IgD-negative memory B cell (primary cell): Measurements from ENCODE around the gene C1orf159. TPM values are rescaled to one million over a fixed set of nuclear protein-coding genes. Genes with fewer than 3 reads are reported as not detected.
"Not testable (repeated sequence)": the region's sequence is repeated elsewhere in the genome, so short reads cannot be mapped to it uniquely, and the experiment has no call there.

Experiments
- H3K27ac Mint-ChIP-seq, 3 donors: one replicate each; pipeline ENCODE4 v1.8.0; 2020 to 2022; ENCODE audit warnings: mild to moderate bottlenecking in 3 of 3, mixed read lengths in 3 of 3, moderate library complexity in 1 of 3
- H3K27me3 Mint-ChIP-seq: one replicate; pipeline ENCODE4 v1.8.0; 2021; ENCODE audit warnings: mixed read lengths
- H3K36me3 Mint-ChIP-seq: one replicate; pipeline ENCODE4 v1.8.0; 2020; ENCODE audit warnings: mild to moderate bottlenecking, mixed read lengths
- H3K4me1 Mint-ChIP-seq, 3 donors: one replicate each; pipeline ENCODE4 v1.8.0; 2020 to 2022; ENCODE audit warnings: mixed read lengths in 3 of 3, mild to moderate bottlenecking in 1 of 3
- H3K4me3 Mint-ChIP-seq, 4 donors: one replicate each; pipeline ENCODE4 v1.8.0; 2020 to 2022; ENCODE audit warnings: mild to moderate bottlenecking in 4 of 4, mixed read lengths in 4 of 4, moderate library complexity in 3 of 4
- H3K9me3 Mint-ChIP-seq, 3 donors: one replicate each; pipeline ENCODE4 v1.8.0; 2020 to 2021; ENCODE audit warnings: mixed read lengths in 3 of 3, mild to moderate bottlenecking in 1 of 3
- polyA plus RNA-seq: library from polyadenylated mRNA; unstranded; fragments of 300-500 nt; fragmentation: Illumina TruSeq; gene quantifications from one replicate; pipeline ENCODE4 v1.2.3, GENCODE V29; 2021

C1orf159 gene
- polyA plus RNA-seq, 1 donor from 2014 or later: 7.9 TPM

GRCh38 chr1:1156140-1157032 lies 40.5 kb upstream of the C1orf159 start:
- peaks cover 0 to 4% (median 1%) of the 10 kb centered on the region in 3 donors for H3K9me3 Mint-ChIP-seq
- peak overlapping the region in 2 of 3 donors; percentile 52 to 62 for H3K27ac Mint-ChIP-seq
- peaks cover 2% of the 10 kb centered on the region for H3K36me3 Mint-ChIP-seq
- peak overlapping the region; percentile 45 to 82 (median 64) for H3K4me3 Mint-ChIP-seq
- no peaks in the 10 kb centered on the region for H3K27me3 Mint-ChIP-seq
- peaks cover 0 to 10% (median 5%) of the 10 kb centered on the region in 3 donors for H3K4me1 Mint-ChIP-seq

GRCh38 chr1:1155258-1155657 lies 39.4 kb upstream of the C1orf159 start:
- H3K4me3 Mint-ChIP-seq: peak overlapping the region in 2 of 4 donors; percentile 16 to 72
- H3K9me3 Mint-ChIP-seq: peaks cover 0 to 4% (median 1%) of the 10 kb centered on the region in 3 donors
- H3K27ac Mint-ChIP-seq: peak overlapping the region in 2 of 3 donors; percentile 62 to 74
- H3K27me3 Mint-ChIP-seq: no peaks in the 10 kb centered on the region
- peaks cover 2% of the 10 kb centered on the region for H3K36me3 Mint-ChIP-seq
- peaks cover 0 to 10% (median 5%) of the 10 kb centered on the region in 3 donors for H3K4me1 Mint-ChIP-seq

- peaks cover 2% of the 10 kb centered on the region for H3K36me3 Mint-ChIP-seq
- peak overlapping the region; percentile 79 to 89 (median 85) for H3K27ac Mint-ChIP-seq
- no peaks in the 10 kb centered on the region for H3K27me3 Mint-ChIP-seq
- H3K9me3 Mint-ChIP-seq: peaks cover 0 to 4% (median 1%) of the 10 kb centered on the region in 3 donors
- H3K4me1 Mint-ChIP-seq: peaks cover 0 to 10% (median 5%) of the 10 kb centered on the region in 3 donors
- H3K4me3 Mint-ChIP-seq: peak overlapping the region in 1 of 4 donors; percentile 49
Observed at GRCh38 chr1:1153874-1154273, 38.0 kb upstream of the C1orf159 start.

- Mint-ChIP-seq H3K27ac (peak overlapping the region in 2 of 3 donors; percentile 80 to 85), H3K4me1 (peaks cover 0 to 10% (median 5%) of the 10 kb centered on the region in 3 donors)
- H3K9me3 Mint-ChIP-seq, H3K27me3 Mint-ChIP-seq, H3K36me3 Mint-ChIP-seq, H3K4me3 Mint-ChIP-seq: not testable (repeated sequence)
Observed at GRCh38 chr1:1153215-1153614, 37.3 kb upstream of the C1orf159 start.

- not testable (repeated sequence) for H3K9me3 Mint-ChIP-seq, H3K27me3 Mint-ChIP-seq, H3K36me3 Mint-ChIP-seq, H3K4me3 Mint-ChIP-seq
- H3K27ac Mint-ChIP-seq: peak overlapping the region in 2 of 3 donors; percentile 22 to 46
- H3K4me1 Mint-ChIP-seq: peaks cover 1 to 14% (median 5%) of the 10 kb centered on the region in 3 donors
Observed at GRCh38 chr1:1152431-1152830, 36.5 kb upstream of the C1orf159 start.

GRCh38 chr1:1151306-1151705 lies 35.4 kb upstream of the C1orf159 start:
- no peaks in the 10 kb centered on the region for H3K27me3 Mint-ChIP-seq
- H3K4me1 Mint-ChIP-seq: peaks cover 3 to 14% (median 6%) of the 10 kb centered on the region in 3 donors
- no peak overlapping the region for H3K27ac Mint-ChIP-seq
- no peak overlapping the region for H3K4me3 Mint-ChIP-seq
- peaks cover 2% of the 10 kb centered on the region for H3K36me3 Mint-ChIP-seq
- H3K9me3 Mint-ChIP-seq: peaks cover 0 to 4% (median 1%) of the 10 kb centered on the region in 3 donors

- H3K4me1 Mint-ChIP-seq: peaks cover 3 to 9% (median 7%) of the 10 kb centered on the region in 3 donors
- no peaks in the 10 kb centered on the region for H3K27me3 Mint-ChIP-seq
- H3K9me3 Mint-ChIP-seq: peaks cover 0 to 4% (median 1%) of the 10 kb centered on the region in 3 donors
- H3K36me3 Mint-ChIP-seq: peaks cover 2% of the 10 kb centered on the region
- no peak overlapping the region for H3K27ac Mint-ChIP-seq
- H3K4me3 Mint-ChIP-seq: no peak overlapping the region
Observed at GRCh38 chr1:1150100-1150499, 34.2 kb upstream of the C1orf159 start.

- Mint-ChIP-seq H3K36me3 (peaks cover 2% of the 10 kb centered on the region), H3K4me1 (peaks cover 3 to 8% (median 7%) of the 10 kb centered on the region in 3 donors), H3K9me3 (peaks cover 0 to 4% (median 0%) of the 10 kb centered on the region in 3 donors), H3K4me3 (peak overlapping the region in 2 of 4 donors; percentile 52 to 60), H3K27me3 (no peaks in the 10 kb centered on the region), H3K27ac (no peak overlapping the region)
Observed at GRCh38 chr1:1149416-1149815, 33.5 kb upstream of the C1orf159 start.

- Mint-ChIP-seq H3K9me3 (peaks cover 0 to 4% (median 0%) of the 10 kb centered on the region in 3 donors), H3K4me3 (no peak overlapping the region), H3K27me3 (no peaks in the 10 kb centered on the region), H3K27ac (no peak overlapping the region), H3K36me3 (peaks cover 2% of the 10 kb centered on the region), H3K4me1 (peaks cover 10 to 13% (median 10%) of the 10 kb centered on the region in 3 donors)
Observed at GRCh38 chr1:1148569-1148968, 32.7 kb upstream of the C1orf159 start.

GRCh38 chr1:1148061-1148460 lies 32.2 kb upstream of the C1orf159 start:
- Mint-ChIP-seq H3K9me3 (peaks cover 0 to 4% (median 0%) of the 10 kb centered on the region in 3 donors), H3K4me3 (no peak overlapping the region), H3K27ac (no peak overlapping the region), H3K27me3 (no peaks in the 10 kb centered on the region), H3K36me3 (peaks cover 2% of the 10 kb centered on the region), H3K4me1 (peaks cover 10 to 18% (median 11%) of the 10 kb centered on the region in 3 donors)

GRCh38 chr1:1146596-1146995 lies 30.7 kb upstream of the C1orf159 start:
- H3K27ac Mint-ChIP-seq: peak overlapping the region in 1 of 3 donors; percentile 21
- H3K4me1 Mint-ChIP-seq: peaks cover 10 to 18% (median 13%) of the 10 kb centered on the region in 3 donors
- peak overlapping the region in 1 of 4 donors; percentile 52 for H3K4me3 Mint-ChIP-seq
- H3K9me3 Mint-ChIP-seq: no peaks in the 10 kb centered on the region
- H3K27me3 Mint-ChIP-seq: no peaks in the 10 kb centered on the region
- H3K36me3 Mint-ChIP-seq: no peaks in the 10 kb centered on the region

GRCh38 chr1:1146026-1146425 lies 30.1 kb upstream of the C1orf159 start:
- H3K27ac Mint-ChIP-seq: peak overlapping the region in 1 of 3 donors; percentile 21
- H3K4me3 Mint-ChIP-seq: peak overlapping the region in 1 of 4 donors; percentile 52
- H3K9me3 Mint-ChIP-seq: no peaks in the 10 kb centered on the region
- H3K4me1 Mint-ChIP-seq: peaks cover 10 to 18% (median 13%) of the 10 kb centered on the region in 3 donors
- H3K27me3 Mint-ChIP-seq: no peaks in the 10 kb centered on the region
- no peaks in the 10 kb centered on the region for H3K36me3 Mint-ChIP-seq

GRCh38 chr1:1145547-1145914 lies 29.6 kb upstream of the C1orf159 start:
- Mint-ChIP-seq H3K36me3 (no peaks in the 10 kb centered on the region), H3K27me3 (no peaks in the 10 kb centered on the region), H3K4me3 (peak overlapping the region in 1 of 4 donors; percentile 52), H3K9me3 (no peaks in the 10 kb centered on the region), H3K4me1 (peaks cover 10 to 18% (median 13%) of the 10 kb centered on the region in 3 donors), H3K27ac (peak overlapping the region in 1 of 3 donors; percentile 28)

- H3K36me3 Mint-ChIP-seq: no peaks in the 10 kb centered on the region
- H3K4me3 Mint-ChIP-seq: peak overlapping the region in 1 of 4 donors; percentile 52
- H3K4me1 Mint-ChIP-seq: peaks cover 10 to 18% (median 13%) of the 10 kb centered on the region in 3 donors
- H3K27me3 Mint-ChIP-seq: no peaks in the 10 kb centered on the region
- peak overlapping the region in 2 of 3 donors; percentile 23 to 28 for H3K27ac Mint-ChIP-seq
- H3K9me3 Mint-ChIP-seq: no peaks in the 10 kb centered on the region
Observed at GRCh38 chr1:1144843-1145546, 29.1 kb upstream of the C1orf159 start.
